Measurements from ENCODE around the gene ETV4.

The ETV4 gene

DNA sequence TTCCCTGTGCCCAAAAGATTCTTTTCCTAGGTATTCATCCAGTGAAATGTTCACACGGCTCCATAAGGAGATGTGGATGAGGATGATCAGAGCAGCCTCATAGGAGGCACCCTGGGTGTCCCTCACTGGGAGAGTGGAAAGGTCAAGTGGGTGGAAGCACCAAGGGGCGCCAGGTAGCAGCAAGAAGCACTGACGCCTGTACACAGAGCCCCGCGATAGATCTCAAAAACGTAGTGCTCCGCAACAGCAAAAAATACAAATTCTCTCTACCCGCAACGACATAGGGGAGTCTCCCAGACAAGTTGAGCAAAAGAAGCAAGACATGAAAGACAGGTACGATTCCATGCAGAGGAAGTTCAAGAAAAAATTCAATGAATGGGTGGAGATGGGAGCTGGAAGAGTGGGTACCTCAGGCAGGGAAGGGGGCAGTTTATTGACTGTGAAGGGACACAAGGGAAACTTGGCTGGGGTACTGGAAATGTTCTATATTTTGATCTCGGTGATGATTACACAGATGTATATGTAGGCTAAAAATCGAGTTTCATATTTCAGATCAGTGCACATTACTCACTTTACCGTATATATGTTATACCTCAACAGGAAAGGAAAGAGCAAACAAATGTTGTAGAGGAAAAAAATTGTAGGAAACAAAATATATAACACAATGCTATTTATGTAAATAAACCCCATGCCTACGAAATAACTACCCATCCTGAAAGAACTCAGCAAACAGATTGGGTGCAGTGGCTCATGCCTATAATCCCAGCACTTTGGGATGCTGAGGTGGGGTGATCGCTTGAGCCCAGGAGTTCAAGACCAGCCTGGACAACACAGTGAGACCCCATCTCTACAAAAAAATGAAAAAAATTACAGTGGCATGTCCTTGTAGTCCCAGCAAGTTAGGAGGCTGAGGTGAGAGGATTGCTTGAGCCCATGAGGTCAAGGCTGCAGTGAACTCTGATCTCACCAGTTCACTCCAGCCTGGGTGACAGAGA, 17.8 kb upstream of the ETV4 start:
- Histone ChIP-seq H3K27ac (ENCODE audit: low read depth, low read length) (no peak overlapping the region), H3K36me3 (ENCODE audit: control insufficient read depth, insufficient read depth, low read length) (no peaks in the 10 kb centered on the region), H3K9ac (ENCODE audit: low read length) (no peak overlapping the region), H3K4me3 (ENCODE audit: low read length) (no peak overlapping the region), H3K4me1 (ENCODE audit: control insufficient read depth, insufficient read depth, low read length) (peaks cover 3% of the 10 kb centered on the region), H3K27me3 (ENCODE audit: control insufficient read depth, insufficient read depth, low read length) (no peaks in the 10 kb centered on the region)

GRCh38 chr17:43562679-43563599, 16.8 kb upstream of the ETV4 start:
- Histone ChIP-seq H3K27ac (ENCODE audit: low read depth, low read length) (no peak overlapping the region), H3K36me3 (ENCODE audit: control insufficient read depth, insufficient read depth, low read length) (no peaks in the 10 kb centered on the region), H3K4me1 (ENCODE audit: control insufficient read depth, insufficient read depth, low read length) (peaks cover 3% of the 10 kb centered on the region), H3K9ac (ENCODE audit: low read length) (no peak overlapping the region), H3K4me3 (ENCODE audit: low read length) (no peak overlapping the region), H3K27me3 (ENCODE audit: control insufficient read depth, insufficient read depth, low read length) (no peaks in the 10 kb centered on the region)

GRCh38 chr17:43560461-43561427, 14.6 kb upstream of the ETV4 start:
- Histone ChIP-seq H3K27me3 (ENCODE audit: control insufficient read depth, insufficient read depth, low read length) (no peaks in the 10 kb centered on the region), H3K4me1 (ENCODE audit: control insufficient read depth, insufficient read depth, low read length) (peaks cover 3% of the 10 kb centered on the region), H3K27ac (ENCODE audit: low read depth, low read length) (no peak overlapping the region), H3K9ac (ENCODE audit: low read length) (no peak overlapping the region), H3K4me3 (ENCODE audit: low read length) (no peak overlapping the region), H3K36me3 (ENCODE audit: control insufficient read depth, insufficient read depth, low read length) (no peaks in the 10 kb centered on the region)

- no peak overlapping the region for H3K9ac ChIP-seq (ENCODE audit: low read length)
- H3K27me3 ChIP-seq (ENCODE audit: control insufficient read depth, insufficient read depth, low read length): no peaks in the 10 kb centered on the region
- no peak overlapping the region for H3K27ac ChIP-seq (ENCODE audit: low read depth, low read length)
- H3K4me3 ChIP-seq (ENCODE audit: low read length): no peak overlapping the region
- H3K4me1 ChIP-seq (ENCODE audit: control insufficient read depth, insufficient read depth, low read length): peaks cover 3% of the 10 kb centered on the region
- H3K36me3 ChIP-seq (ENCODE audit: control insufficient read depth, insufficient read depth, low read length): no peaks in the 10 kb centered on the region
Measured at GRCh38 chr17:43559161-43559816, 13.1 kb upstream of the ETV4 start.

GRCh38 chr17:43558805-43559160, 12.6 kb upstream of the ETV4 start:
- no peak overlapping the region for H3K27ac ChIP-seq (ENCODE audit: low read depth, low read length)
- H3K36me3 ChIP-seq (ENCODE audit: control insufficient read depth, insufficient read depth, low read length): no peaks in the 10 kb centered on the region
- no peaks in the 10 kb centered on the region for H3K27me3 ChIP-seq (ENCODE audit: control insufficient read depth, insufficient read depth, low read length)
- no peak overlapping the region for H3K4me3 ChIP-seq (ENCODE audit: low read length)
- peaks cover 3% of the 10 kb centered on the region for H3K4me1 ChIP-seq (ENCODE audit: control insufficient read depth, insufficient read depth, low read length)
- H3K9ac ChIP-seq (ENCODE audit: low read length): no peak overlapping the region

- no peak overlapping the region for H3K9ac ChIP-seq (ENCODE audit: low read length)
- no peaks in the 10 kb centered on the region for H3K27me3 ChIP-seq (ENCODE audit: control insufficient read depth, insufficient read depth, low read length)
- H3K27ac ChIP-seq (ENCODE audit: low read depth, low read length): no peak overlapping the region
- H3K4me1 ChIP-seq (ENCODE audit: control insufficient read depth, insufficient read depth, low read length): no peaks in the 10 kb centered on the region
- H3K36me3 ChIP-seq (ENCODE audit: control insufficient read depth, insufficient read depth, low read length): no peaks in the 10 kb centered on the region
- no peak overlapping the region for H3K4me3 ChIP-seq (ENCODE audit: low read length)
Measured at GRCh38 chr17:43556292-43556691, 10.2 kb upstream of the ETV4 start.

- Histone ChIP-seq H3K27ac (ENCODE audit: low read depth, low read length) (no peak overlapping the region), H3K4me3 (ENCODE audit: low read length) (no peak overlapping the region), H3K9ac (ENCODE audit: low read length) (no peak overlapping the region), H3K4me1 (ENCODE audit: control insufficient read depth, insufficient read depth, low read length) (no peaks in the 10 kb centered on the region), H3K27me3 (ENCODE audit: control insufficient read depth, insufficient read depth, low read length) (no peaks in the 10 kb centered on the region), H3K36me3 (ENCODE audit: control insufficient read depth, insufficient read depth, low read length) (no peaks in the 10 kb centered on the region)
Measured at GRCh38 chr17:43554857-43555256, 8.7 kb upstream of the ETV4 start.

- no peak overlapping the region for H3K9ac ChIP-seq (ENCODE audit: low read length)
- H3K36me3 ChIP-seq (ENCODE audit: control insufficient read depth, insufficient read depth, low read length): no peaks in the 10 kb centered on the region
- H3K27me3 ChIP-seq (ENCODE audit: control insufficient read depth, insufficient read depth, low read length): no peaks in the 10 kb centered on the region
Measured at GRCh38 chr17:43553573-43553972, 7.4 kb upstream of the ETV4 start.

DNA sequence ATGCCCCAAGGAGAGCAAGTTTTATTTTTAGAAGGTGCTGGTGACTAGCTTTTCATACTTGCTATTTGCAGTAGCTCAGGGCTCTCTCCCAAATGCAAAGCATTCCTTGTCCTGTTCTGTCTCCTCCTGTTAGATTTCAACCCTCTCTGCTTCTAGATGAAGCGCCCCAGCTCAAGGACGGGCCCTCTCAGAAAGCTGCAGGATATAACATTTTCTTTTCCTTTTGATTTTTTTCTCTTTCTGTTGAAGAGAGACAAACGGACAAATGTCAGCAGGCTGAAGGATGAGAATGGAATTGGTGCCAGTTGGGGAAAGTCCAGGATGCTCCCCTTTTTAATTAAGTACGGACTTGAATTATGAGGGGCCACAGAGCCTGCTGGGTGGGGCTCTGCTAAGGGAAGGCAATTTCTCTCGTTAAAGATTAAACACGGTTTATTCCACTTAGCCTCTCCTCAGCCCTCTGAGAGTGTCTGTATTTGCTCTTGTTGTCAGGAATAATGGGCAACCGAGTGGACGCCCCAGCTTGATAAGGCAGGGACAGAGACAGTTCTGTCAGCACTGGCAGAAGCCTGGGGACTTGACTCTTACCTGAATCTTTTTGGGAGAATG, 6.2 kb upstream of the ETV4 start:
- no peak overlapping the region for H3K9ac ChIP-seq (ENCODE audit: low read length)
- no peak overlapping the region for H3K4me3 ChIP-seq (ENCODE audit: low read length)
- H3K36me3 ChIP-seq (ENCODE audit: control insufficient read depth, insufficient read depth, low read length): no peaks in the 10 kb centered on the region

More at GRCh38 chr17:43553573-43553972, 7.4 kb upstream of the ETV4 start:
- H3K4me3 ChIP-seq (ENCODE audit: low read length): no peak overlapping the region
- H3K27ac ChIP-seq (ENCODE audit: low read depth, low read length): no peak overlapping the region
- H3K4me1 ChIP-seq (ENCODE audit: control insufficient read depth, insufficient read depth, low read length): no peaks in the 10 kb centered on the region

GRCh38 chr17:43550754-43551153, 4.6 kb upstream of the ETV4 start:
- Histone ChIP-seq H3K36me3 (ENCODE audit: control insufficient read depth, insufficient read depth, low read length) (no peaks in the 10 kb centered on the region), H3K27me3 (ENCODE audit: control insufficient read depth, insufficient read depth, low read length) (peaks cover 4% of the 10 kb centered on the region), H3K4me1 (ENCODE audit: control insufficient read depth, insufficient read depth, low read length) (peaks cover 5% of the 10 kb centered on the region), H3K27ac (ENCODE audit: low read depth, low read length) (no peak overlapping the region), H3K4me3 (ENCODE audit: low read length) (no peak overlapping the region), H3K9ac (ENCODE audit: low read length) (no peak overlapping the region)

More for the DNA sequence above, 6.2 kb upstream of the ETV4 start:
- no peaks in the 10 kb centered on the region for H3K4me1 ChIP-seq (ENCODE audit: control insufficient read depth, insufficient read depth, low read length)
- no peak overlapping the region for H3K27ac ChIP-seq (ENCODE audit: low read depth, low read length)
- H3K27me3 ChIP-seq (ENCODE audit: control insufficient read depth, insufficient read depth, low read length): no peaks in the 10 kb centered on the region

DNA sequence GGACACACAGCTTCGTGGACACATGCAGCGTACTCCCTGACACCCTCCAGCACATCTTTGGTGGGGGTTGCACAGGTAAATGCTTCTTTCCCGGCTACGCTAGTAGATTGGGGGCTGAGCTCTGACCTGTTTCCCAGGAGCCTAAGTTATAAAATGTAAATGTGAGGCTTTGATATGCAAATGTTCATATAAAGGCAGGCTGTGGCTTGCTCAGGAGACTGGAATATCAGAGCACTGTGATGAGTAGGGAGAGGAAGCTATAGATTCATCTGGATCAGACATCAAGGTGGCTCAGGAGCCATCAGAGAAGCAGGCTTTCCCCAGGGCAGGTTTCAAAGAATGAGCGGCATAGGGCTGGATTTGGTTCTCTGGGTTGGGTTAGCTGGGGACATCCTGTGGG, 3.4 kb upstream of the ETV4 start:
- H3K27ac ChIP-seq (ENCODE audit: low read depth, low read length): no peak overlapping the region
- H3K27me3 ChIP-seq (ENCODE audit: control insufficient read depth, insufficient read depth, low read length): peaks cover 4% of the 10 kb centered on the region
- peaks cover 5% of the 10 kb centered on the region for H3K4me1 ChIP-seq (ENCODE audit: control insufficient read depth, insufficient read depth, low read length)
- no peak overlapping the region for H3K4me3 ChIP-seq (ENCODE audit: low read length)
- H3K9ac ChIP-seq (ENCODE audit: low read length): no peak overlapping the region
- H3K36me3 ChIP-seq (ENCODE audit: control insufficient read depth, insufficient read depth, low read length): no peaks in the 10 kb centered on the region

Data from rectal smooth muscle tissue (tissue), 1 donor.